Loucy (cell line): ENCODE measurements around the gene PTGR3.

ENCODE experiments used
- H2AFZ ChIP-seq: fragments of 200-600 bp; sonication (generic); 2 replicates; pipeline ENCODE4 v1.6.0; 2016; ENCODE audit warnings: antibody characterized with exemption, mild to moderate bottlenecking, low read length, moderate library complexity
- H3F3A ChIP-seq: fragments of 200-600 bp; 2 replicates; pipeline ENCODE4 v1.6.0; 2016; ENCODE audit warnings: antibody characterized with exemption, low read depth, mild to moderate bottlenecking
- H3K27me3 ChIP-seq: fragments of 200-600 bp; sonication (generic); 2 replicates; pipeline ENCODE4 v1.6.1; 2014; ENCODE audit warnings: low read length, mild to moderate bottlenecking; ENCODE audit not compliant: insufficient read depth, poor library complexity, severe bottlenecking
- H3K36me3 ChIP-seq: fragments of 200-600 bp; sonication (generic); 2 replicates; pipeline ENCODE4 v1.6.1; 2016; ENCODE audit warnings: low read length; ENCODE audit not compliant: insufficient read depth
- H3K4me1 ChIP-seq: fragments of 200-600 bp; sonication (generic); 2 replicates; pipeline ENCODE4 v1.5.1; 2014; ENCODE audit warnings: low read length, mild to moderate bottlenecking; ENCODE audit not compliant: insufficient read depth, poor library complexity, severe bottlenecking
- H3K4me2 ChIP-seq: fragments of 200-600 bp; sonication (generic); 2 replicates; pipeline ENCODE4 v1.6.0; 2014; ENCODE audit warnings: antibody characterized with exemption, low read length, low read depth, mild to moderate bottlenecking; ENCODE audit not compliant: poor library complexity, severe bottlenecking
- H3K4me3 ChIP-seq: fragments of 200-600 bp; sonication (generic); 2 replicates; pipeline ENCODE4 v1.5.1; 2014; ENCODE audit warnings: low read length, mild to moderate bottlenecking, mixed read lengths; ENCODE audit not compliant: poor library complexity, severe bottlenecking
- H3K79me2 ChIP-seq: fragments of 200-600 bp; sonication (generic); 2 replicates; pipeline ENCODE4 v1.6.1; 2014; ENCODE audit warnings: low read length; ENCODE audit not compliant: insufficient read depth
- H3K9ac ChIP-seq: fragments of 200-600 bp; sonication (generic); 2 replicates; pipeline ENCODE4 v1.6.0; 2014; ENCODE audit warnings: mild to moderate bottlenecking, low read depth, low read length, moderate library complexity; ENCODE audit not compliant: poor library complexity, severe bottlenecking
- H3K9me2 ChIP-seq: fragments of 200-600 bp; sonication (generic); replicated peaks from 2 replicates; pipeline ENCODE4 v1.6.1; 2016; ENCODE audit warnings: low read depth, low read length, mixed read lengths
- H3K9me3 ChIP-seq: fragments of 200-600 bp; sonication (generic); 2 replicates; pipeline ENCODE4 v1.6.1; 2014; ENCODE audit warnings: mild to moderate bottlenecking, antibody characterized with exemption, low read length, low read depth; ENCODE audit not compliant: insufficient read depth
- H4K20me1 ChIP-seq: fragments of 200-600 bp; sonication (generic); 2 replicates; pipeline ENCODE4 v1.6.0; 2014; ENCODE audit warnings: antibody characterized with exemption, low read length, mild to moderate bottlenecking; ENCODE audit not compliant: insufficient read depth, poor library complexity, severe bottlenecking
- CTCF ChIP-seq: fragments of 200-600 bp; sonication (generic); conservative IDR thresholded peaks from 2 replicates; pipeline ENCODE4 v1.5.1; 2014; ENCODE audit warnings: mild to moderate bottlenecking, antibody characterized with exemption, low read length
- EZH2phosphoT487 ChIP-seq: fragments of 200-600 bp; IDR thresholded peaks from 2 replicates; pipeline ENCODE4 v1.6.1; 2018; ENCODE audit warnings: antibody characterized with exemption, mild to moderate bottlenecking, moderate library complexity, borderline replicate concordance

Gene PTGR3

GRCh38 chr18:75205514-75206132 is 3.3 kb downstream of the PTGR3 start:
- peaks cover 10% of the 10 kb centered on the region; the same call in 1 of the 2 replicates for H3F3A ChIP-seq
- no peak for TF ChIP-seq EZH2phosphoT487
- TF ChIP-seq CTCF = no peak

GRCh38 chr18:75204732-75205513 is 4.0 kb downstream of the PTGR3 start:
- Histone ChIP-seq H3K9me3 (no peaks in the 10 kb centered on the region), H3K36me3 (peaks cover 9% of the 10 kb centered on the region; the same call in 1 of the 2 replicates), H3K27me3 (no peaks in the 10 kb centered on the region), H3K4me3 (peak overlapping the region; percentile 91), H4K20me1 (peaks cover 77% of the 10 kb centered on the region), H2AFZ (no peak overlapping the region), H3K4me1 (peaks cover 70% of the 10 kb centered on the region), H3K4me2 (peak overlapping the region; percentile 93), H3K9ac (peak overlapping the region; percentile 80), H3F3A (peaks cover 9% of the 10 kb centered on the region; the same call in 1 of the 2 replicates), H3K79me2 (peaks cover 78% of the 10 kb centered on the region), H3K9me2 (no peaks in the 10 kb centered on the region)
- TF ChIP-seq CTCF (no peak), EZH2phosphoT487 (no peak)

More at GRCh38 chr18:75205514-75206132, 3.3 kb downstream of the PTGR3 start:
- H4K20me1 ChIP-seq = peaks cover 74% of the 10 kb centered on the region
- H3K9me2 ChIP-seq = no peaks in the 10 kb centered on the region
- no peaks in the 10 kb centered on the region for H3K27me3 ChIP-seq
- H3K4me1 ChIP-seq = peaks cover 63% of the 10 kb centered on the region
- peaks cover 9% of the 10 kb centered on the region; the same call in 1 of the 2 replicates for H3K36me3 ChIP-seq
- H3K9me3 ChIP-seq = no peaks in the 10 kb centered on the region
- peak overlapping the region; percentile 93 for H3K4me2 ChIP-seq
- no peak overlapping the region for H2AFZ ChIP-seq
- H3K4me3 ChIP-seq = peak overlapping the region; percentile 91
- H3K79me2 ChIP-seq = peaks cover 76% of the 10 kb centered on the region
- peak overlapping the region; percentile 80 for H3K9ac ChIP-seq

GRCh38 chr18:75204269-75204731 is 4.6 kb downstream of the PTGR3 start:
- no peak overlapping the region for H2AFZ ChIP-seq
- no peak for TF ChIP-seq CTCF
- TF ChIP-seq EZH2phosphoT487 = no peak
- H3K9ac ChIP-seq = no peak overlapping the region
- H3K4me3 ChIP-seq = no peak overlapping the region
- H3K27me3 ChIP-seq = no peaks in the 10 kb centered on the region
- H3K9me2 ChIP-seq = no peaks in the 10 kb centered on the region
- peaks cover 84% of the 10 kb centered on the region for H3K79me2 ChIP-seq
- peaks cover 76% of the 10 kb centered on the region for H3K4me1 ChIP-seq
- H3F3A ChIP-seq = peaks cover 6% of the 10 kb centered on the region; the same call in 1 of the 2 replicates
- H3K4me2 ChIP-seq = peak overlapping the region; percentile 41
- H3K36me3 ChIP-seq = peaks cover 12% of the 10 kb centered on the region; the same call in 1 of the 2 replicates
- peaks cover 83% of the 10 kb centered on the region for H4K20me1 ChIP-seq
- no peaks in the 10 kb centered on the region for H3K9me3 ChIP-seq
